GM18907 (cell line): ENCODE measurements around the gene TM7SF3.

ENCODE experiments used
- ATAC-seq: cut with Tn5 transposase; IDR thresholded peaks from one replicate; pipeline ENCODE4 v1.9.1; 2021; ENCODE audit warnings: mild to moderate bottlenecking, moderate library complexity; ENCODE audit not compliant: unreplicated experiment

TM7SF3 gene

GRCh38 chr12:26935636-26936378, 78.4 kb downstream of the TM7SF3 start:
- ATAC-seq, result no peak

GRCh38 chr12:26929590-26929989, 84.6 kb downstream of the TM7SF3 start:
- ATAC-seq, result no peak

GRCh38 chr12:26928661-26929060, 85.5 kb downstream of the TM7SF3 start:
- no peak for ATAC-seq
